ENCODE data around the gene SGSM2.

The SGSM2 gene

GRCh38 chr17:2369551-2370210 is 32.4 kb downstream of the SGSM2 start:
- DNase-seq = no peak

DNA sequence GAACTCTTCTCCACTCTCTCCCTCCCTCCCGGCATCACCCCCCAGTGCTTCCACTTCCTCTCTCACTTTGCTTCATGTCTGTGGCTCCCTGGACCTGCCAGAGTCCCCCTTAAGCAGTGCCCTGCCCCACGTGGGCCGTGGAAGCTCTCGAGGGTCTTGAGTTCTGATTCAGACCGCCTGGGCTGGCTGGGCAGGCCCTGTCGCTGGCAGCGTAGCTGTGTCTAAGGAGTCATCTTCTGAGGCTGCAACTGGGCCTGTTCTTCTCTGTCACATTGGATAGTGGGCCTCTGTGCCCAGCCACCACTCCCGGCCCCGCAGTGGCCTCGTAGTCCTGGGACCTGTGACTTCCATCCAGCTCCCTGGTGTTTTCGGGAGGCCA is 32.9 kb downstream of the SGSM2 start:
- DNase-seq = no peak

- no peak for DNase-seq
These were observed 34.2 kb downstream of the SGSM2 start for GRCh38 chr17:2371183-2372130.

- no peak for DNase-seq
These were observed 34.9 kb downstream of the SGSM2 start for GRCh38 chr17:2372180-2372579.

GRCh38 chr17:2372681-2373080 is 35.4 kb downstream of the SGSM2 start:
- DNase-seq = no peak

DNA sequence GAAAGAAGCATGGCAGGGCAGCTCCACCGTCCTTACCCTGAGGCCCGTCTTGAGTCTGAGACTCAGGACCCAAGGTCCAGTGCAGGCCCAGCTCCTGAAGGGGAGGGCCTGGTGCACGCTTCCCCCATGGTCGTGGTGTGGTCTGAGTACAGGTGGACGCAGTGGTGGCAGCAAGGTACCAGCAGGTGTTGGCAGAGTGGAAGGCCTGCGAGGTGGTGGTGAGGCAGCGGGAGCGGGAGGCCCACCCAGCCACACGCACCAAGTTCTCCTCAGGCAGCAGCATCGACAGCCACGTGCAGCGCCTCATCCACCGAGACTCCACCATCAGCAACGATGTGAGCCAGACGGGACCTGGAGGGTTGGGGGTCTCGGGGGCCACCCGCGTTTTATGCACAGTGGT is 35.9 kb downstream of the SGSM2 start:
- DNase-seq = no peak

DNA sequence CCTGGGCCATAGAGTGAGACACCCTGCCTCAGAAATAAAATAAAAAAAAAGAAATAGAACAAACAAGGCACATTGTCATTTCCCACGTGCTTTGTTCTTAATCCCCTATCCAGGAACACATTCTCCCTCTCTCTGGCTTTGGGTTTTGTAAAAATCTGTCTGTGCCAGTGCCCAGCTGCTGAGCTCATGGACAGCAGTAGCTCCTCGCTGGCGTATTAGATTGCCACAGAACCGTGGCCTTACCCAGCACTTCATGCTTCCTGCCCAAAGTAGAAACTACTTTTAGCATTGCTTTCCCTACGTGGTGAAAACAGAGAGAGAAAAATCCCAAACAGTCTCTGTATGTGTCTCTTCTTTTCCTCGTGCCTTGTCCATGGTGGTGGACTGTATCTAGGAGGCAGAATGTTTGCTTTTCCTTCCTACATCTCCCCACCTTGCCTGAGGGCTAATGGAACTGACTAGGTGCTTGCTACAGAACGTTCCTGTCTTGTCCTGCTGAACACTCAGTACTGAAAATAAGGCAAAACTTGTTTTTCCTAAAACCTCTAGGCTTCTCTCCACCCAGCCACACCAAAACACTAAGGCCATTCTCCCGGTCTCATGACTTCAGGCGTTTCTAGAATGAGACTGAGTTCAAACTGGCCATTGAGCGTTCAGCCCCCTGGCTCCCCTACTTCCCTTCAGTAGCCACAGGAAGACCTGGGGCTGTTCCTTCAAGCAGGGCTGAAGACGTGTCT is 37.4 kb downstream of the SGSM2 start:
- DNase-seq = no peak

DNA sequence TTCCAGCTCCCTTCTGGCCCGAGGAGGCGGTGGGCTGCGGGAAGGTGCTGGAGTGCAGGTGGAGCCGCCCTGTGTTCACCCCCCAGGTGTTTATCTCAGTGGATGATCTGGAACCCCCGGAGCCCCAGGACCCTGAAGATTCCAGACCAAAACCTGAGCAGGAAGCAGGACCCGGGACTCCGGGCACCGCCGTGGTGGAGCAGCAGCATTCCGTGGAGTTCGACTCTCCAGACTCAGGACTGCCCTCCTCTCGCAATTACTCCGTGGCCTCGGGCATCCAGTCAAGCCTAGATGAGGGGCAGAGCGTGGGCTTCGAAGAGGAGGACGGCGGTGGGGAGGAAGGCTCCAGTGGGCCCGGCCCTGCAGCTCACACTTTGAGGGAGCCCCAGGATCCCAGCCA is 38.1 kb downstream of the SGSM2 start:
- no peak for DNase-seq

DNA sequence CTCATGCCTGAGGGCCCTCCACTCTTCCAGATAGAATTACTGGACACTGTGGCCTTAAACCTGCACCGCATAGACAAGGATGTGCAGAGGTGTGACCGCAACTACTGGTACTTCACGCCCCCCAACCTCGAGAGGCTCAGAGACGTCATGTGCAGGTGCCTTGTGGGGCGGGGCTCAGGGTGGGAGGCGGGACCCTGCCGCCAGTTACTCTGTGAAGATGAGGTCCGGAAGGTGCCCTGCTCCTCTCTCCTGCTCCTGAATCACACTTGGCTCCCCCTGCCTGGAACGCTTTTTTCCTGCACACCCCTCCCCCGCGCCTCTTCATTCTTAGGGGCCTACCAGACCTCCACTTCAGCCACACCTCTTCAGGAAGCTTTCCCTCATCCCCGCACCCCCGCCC is 38.8 kb downstream of the SGSM2 start:
- no peak for DNase-seq

GRCh38 chr17:2377659-2378058 is 40.4 kb downstream of the SGSM2 start:
- DNase-seq = no peak

- no peak for DNase-seq
These were observed 41.6 kb downstream of the SGSM2 start for GRCh38 chr17:2378905-2379304.

GRCh38 chr17:2379489-2380225 is 42.4 kb downstream of the SGSM2 start:
- no peak for DNase-seq

- DNase-seq = no peak
These were observed 43.1 kb downstream of the SGSM2 start for GRCh38 chr17:2380226-2380922.

GRCh38 chr17:2380950-2381649 is 43.8 kb downstream of the SGSM2 start:
- DNase-seq = no peak

DNA sequence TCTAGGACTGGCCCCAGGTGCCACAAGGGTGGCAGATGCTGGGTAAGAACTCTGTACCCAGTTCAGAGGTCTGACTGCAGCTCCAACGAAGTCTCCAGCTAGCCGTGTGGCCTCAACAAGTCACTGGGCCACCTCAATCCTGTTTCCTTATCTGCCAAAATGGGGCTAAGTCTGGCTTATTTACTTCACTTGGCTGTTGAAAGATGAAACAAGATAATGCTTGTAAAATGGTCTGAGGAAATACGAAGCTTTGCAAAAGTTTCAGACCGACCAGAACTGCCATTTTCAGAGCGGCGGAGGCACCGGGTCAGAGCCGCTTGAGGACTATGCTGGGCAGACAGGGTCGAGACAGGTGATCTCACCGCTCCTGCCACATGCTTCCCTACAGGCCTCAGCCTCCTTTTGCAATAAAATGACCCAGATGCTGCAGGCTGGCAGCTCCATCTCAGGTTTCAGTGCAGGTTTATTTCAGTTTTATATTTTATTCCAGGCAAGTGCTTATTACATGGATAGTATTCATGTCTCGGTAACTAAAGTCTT is 46.4 kb downstream of the SGSM2 start:
- no peak for DNase-seq

DNA sequence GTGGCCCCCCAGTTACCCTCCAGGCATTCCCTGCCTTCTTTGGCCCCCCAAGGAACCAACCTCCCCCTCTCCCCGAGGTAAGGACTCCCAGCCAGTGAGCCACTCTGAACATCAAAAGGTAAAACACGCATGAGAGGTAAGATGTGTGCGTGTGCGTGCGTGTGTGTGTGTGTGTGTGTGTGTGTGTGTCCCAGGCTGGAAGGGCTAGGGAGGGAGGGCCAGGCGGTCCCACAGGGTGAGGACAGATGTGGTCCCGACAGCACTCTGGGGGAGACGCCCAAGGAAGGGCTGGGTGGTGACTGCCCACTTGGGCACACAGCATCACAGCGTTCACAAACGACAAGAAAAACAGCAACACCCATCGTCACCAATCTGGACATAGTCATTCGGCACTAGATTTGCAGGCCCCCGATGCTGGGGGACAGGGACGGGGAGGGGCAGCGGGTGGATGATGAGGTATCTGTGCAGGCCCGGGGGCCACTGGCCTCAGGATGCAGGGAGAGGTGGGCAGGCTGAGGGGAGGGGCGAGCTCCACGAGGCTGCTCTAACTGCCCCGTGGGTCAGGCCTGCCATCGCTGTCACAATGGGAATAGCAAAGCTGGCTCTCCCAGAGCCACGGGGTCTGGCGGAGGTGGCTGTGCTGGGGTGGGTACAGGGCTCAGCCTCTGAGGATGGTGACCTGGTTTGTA is 47.3 kb downstream of the SGSM2 start:
- no peak for DNase-seq

- no peak for DNase-seq
These were observed 48.2 kb downstream of the SGSM2 start for GRCh38 chr17:2385240-2386210.

DNA sequence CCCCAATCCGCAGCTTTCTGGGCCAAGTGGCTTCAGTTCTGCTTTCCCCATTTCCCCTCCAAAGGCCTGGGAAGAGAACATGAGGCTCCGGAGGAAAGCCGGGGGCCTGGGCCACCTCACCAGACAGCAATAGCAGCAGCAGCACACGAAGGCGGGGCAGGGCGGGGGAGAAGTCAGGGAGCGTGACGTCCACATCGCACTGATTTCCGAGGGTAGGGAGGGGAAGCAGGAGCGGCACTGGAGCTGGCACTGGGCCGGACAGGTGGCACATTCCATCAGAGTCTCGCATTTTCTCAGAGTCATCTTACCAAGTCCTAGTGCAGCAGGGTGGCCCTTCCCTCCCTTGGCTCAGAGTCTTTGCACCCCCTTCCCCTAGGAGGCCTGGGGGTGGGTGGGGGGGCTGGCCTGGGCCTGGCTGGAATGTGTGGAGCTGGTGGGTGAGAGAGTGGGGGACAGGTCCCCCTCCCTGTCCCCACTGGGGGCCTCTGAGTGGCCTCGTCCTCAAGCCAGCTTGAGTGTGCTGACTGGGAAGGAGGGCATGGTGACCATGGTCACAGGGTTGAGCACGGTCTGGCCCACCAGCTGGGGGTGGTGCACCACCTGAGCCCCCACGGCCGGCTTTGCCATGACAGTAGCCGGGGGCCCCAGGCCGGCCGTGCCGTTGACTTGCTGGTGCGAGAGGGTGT is 49.2 kb downstream of the SGSM2 start:
- no peak for DNase-seq
